ENCODE results near the gene SUMO2. TPM values are rescaled to one million over a fixed set of nuclear protein-coding genes. Genes with fewer than 3 reads are reported as not detected.

Gene SUMO2
- total and polyA plus RNA-seq, 9 of the 15 experiments (the other 6 are each of a cell fraction or from before 2014, with no cell fraction given): 157 to 733 (median 419) TPM

GRCh38 chr17:75154195-75155106 lies 28.3 kb downstream of the SUMO2 start, which contains the start of gene JPT1 (continued):
- TF ChIP-seq NR2C1 (IDR thresholded peaks at IDR 0.05) (no peak; the same call in 1 of the 2 replicates), NR2C1 (tag; IDR thresholded peaks at IDR 0.05) (no peak), NFATC3 (IDR thresholded peaks at IDR 0.05) (no peak), CREM (IDR thresholded peaks at IDR 0.05; ENCODE audit: low read depth) (peak; percentile 74), POLR2H (tag; IDR thresholded peaks at IDR 0.05; ENCODE audit: low read depth) (peak; percentile 98), SUPT5H (IDR thresholded peaks at IDR 0.05) (peak; percentile 99), NCOA1 (IDR thresholded peaks at IDR 0.05; ENCODE audit: low read depth) (0 out of 2 replicates have a peak, but pooled peaks have one; percentile 46), CHD2 (IDR thresholded peaks at IDR 0.05; ENCODE audit: low read depth, low read length) (peak; percentile 83), RBM25 (IDR thresholded peaks at IDR 0.05; ENCODE audit: low read depth, low read length, severe bottlenecking) (peak; percentile 93), EHMT2 (IDR thresholded peaks at IDR 0.05) (no peak), SP2 (IDR thresholded peaks at IDR 0.05; ENCODE audit: extremely low read depth, low read depth, low read length, poor library complexity, severe bottlenecking) (peak; percentile 89), TEAD1 (CRISPR knock-in tag; IDR thresholded peaks at IDR 0.05) (peak in 1 of 2 experiments; percentile 13; a peak in 1 of 4 replicates), RAD21 (CRISPR knock-in tag; conservative IDR thresholded peaks at IDR 0.05 in 1 of 2, IDR thresholded peaks at IDR 0.05 in 1 of 2) (no peak), ELF2 (CRISPR knock-in tag; IDR thresholded peaks at IDR 0.05) (no peak), MCM2 (IDR thresholded peaks at IDR 0.05; ENCODE audit: low read depth) (no peak), PHF8 (IDR thresholded peaks at IDR 0.05; ENCODE audit: borderline replicate concordance, low read length) (peak; percentile 98), MXI1 (IDR thresholded peaks at IDR 0.05; ENCODE audit: low read depth, low read length) (peak; percentile 25; the same call in 1 of the 2 replicates), CBX3 (IDR thresholded peaks at IDR 0.05; ENCODE audit: borderline replicate concordance in 1 of 2, low read length in 2 of 2) (peak in 1 of 2 experiments; percentile 41; a peak in 1 of 3 replicates), NFE2 (IDR thresholded peaks at IDR 0.05; ENCODE audit: low read depth) (peak; percentile 92), POLR2G (IDR thresholded peaks at IDR 0.05; ENCODE audit: low read depth, low read length) (peak; percentile 100), DDX20 (tag; IDR thresholded peaks at IDR 0.05; ENCODE audit: low read depth) (no peak)
- TF ChIP-seq, protein P1, sequence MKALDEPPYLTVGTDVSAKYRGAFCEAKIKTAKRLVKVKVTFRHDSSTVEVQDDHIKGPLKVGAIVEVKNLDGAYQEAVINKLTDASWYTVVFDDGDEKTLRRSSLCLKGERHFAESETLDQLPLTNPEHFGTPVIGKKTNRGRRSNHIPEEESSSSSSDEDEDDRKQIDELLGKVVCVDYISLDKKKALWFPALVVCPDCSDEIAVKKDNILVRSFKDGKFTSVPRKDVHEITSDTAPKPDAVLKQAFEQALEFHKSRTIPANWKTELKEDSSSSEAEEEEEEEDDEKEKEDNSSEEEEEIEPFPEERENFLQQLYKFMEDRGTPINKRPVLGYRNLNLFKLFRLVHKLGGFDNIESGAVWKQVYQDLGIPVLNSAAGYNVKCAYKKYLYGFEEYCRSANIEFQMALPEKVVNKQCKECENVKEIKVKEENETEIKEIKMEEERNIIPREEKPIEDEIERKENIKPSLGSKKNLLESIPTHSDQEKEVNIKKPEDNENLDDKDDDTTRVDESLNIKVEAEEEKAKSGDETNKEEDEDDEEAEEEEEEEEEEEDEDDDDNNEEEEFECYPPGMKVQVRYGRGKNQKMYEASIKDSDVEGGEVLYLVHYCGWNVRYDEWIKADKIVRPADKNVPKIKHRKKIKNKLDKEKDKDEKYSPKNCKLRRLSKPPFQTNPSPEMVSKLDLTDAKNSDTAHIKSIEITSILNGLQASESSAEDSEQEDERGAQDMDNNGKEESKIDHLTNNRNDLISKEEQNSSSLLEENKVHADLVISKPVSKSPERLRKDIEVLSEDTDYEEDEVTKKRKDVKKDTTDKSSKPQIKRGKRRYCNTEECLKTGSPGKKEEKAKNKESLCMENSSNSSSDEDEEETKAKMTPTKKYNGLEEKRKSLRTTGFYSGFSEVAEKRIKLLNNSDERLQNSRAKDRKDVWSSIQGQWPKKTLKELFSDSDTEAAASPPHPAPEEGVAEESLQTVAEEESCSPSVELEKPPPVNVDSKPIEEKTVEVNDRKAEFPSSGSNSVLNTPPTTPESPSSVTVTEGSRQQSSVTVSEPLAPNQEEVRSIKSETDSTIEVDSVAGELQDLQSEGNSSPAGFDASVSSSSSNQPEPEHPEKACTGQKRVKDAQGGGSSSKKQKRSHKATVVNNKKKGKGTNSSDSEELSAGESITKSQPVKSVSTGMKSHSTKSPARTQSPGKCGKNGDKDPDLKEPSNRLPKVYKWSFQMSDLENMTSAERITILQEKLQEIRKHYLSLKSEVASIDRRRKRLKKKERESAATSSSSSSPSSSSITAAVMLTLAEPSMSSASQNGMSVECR (CRISPR knock-in tag; IDR thresholded peaks at IDR 0.05): peak; percentile 74
- TF ChIP-seq, protein P2, sequence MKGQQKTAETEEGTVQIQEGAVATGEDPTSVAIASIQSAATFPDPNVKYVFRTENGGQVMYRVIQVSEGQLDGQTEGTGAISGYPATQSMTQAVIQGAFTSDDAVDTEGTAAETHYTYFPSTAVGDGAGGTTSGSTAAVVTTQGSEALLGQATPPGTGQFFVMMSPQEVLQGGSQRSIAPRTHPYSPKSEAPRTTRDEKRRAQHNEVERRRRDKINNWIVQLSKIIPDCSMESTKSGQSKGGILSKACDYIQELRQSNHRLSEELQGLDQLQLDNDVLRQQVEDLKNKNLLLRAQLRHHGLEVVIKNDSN (CRISPR knock-in tag; IDR thresholded peaks at IDR 0.05): peak; percentile 42; the same call in 1 of the 2 replicates

Data from K562 (cell line).